Ovary (tissue), 9 donors: ENCODE measurements around the gene KRTAP5-8. TPM values are rescaled to one million over a fixed set of nuclear protein-coding genes. Genes with fewer than 3 reads are reported as not detected.
"Not testable (repeated sequence)": the region's sequence is repeated elsewhere in the genome, so short reads cannot be mapped to it uniquely, and the experiment has no call there.

Experiments used
- DNase-seq, 5 donors: peaks; one replicate each; pipeline ENCODE4 v3.0.0-alpha.2; 2019 to 2020
- H3K27ac ChIP-seq, 2 donors: fragments of 200-600 bp; one replicate each; pipeline versions ENCODE4 v1.5.1 to v1.8.0; 2019 to 2022
- H3K27me3 ChIP-seq: fragments of 200-600 bp; one replicate; pipeline ENCODE4 v1.8.0; 2022
- H3K36me3 ChIP-seq: fragments of 200-600 bp; sonication (generic); one replicate; pipeline ENCODE4 v1.5.1; 2019
- H3K4me1 ChIP-seq: one replicate; pipeline ENCODE4 v1.8.1; 2013; ENCODE audit warnings: mild to moderate bottlenecking, moderate library complexity; ENCODE audit not compliant: insufficient read depth
- H3K4me3 ChIP-seq: fragments of 200-600 bp; sonication (generic); one replicate; pipeline ENCODE4 v1.5.1; 2017
- H3K9me3 ChIP-seq, 2 donors: fragments of 200-600 bp in 1 of 2; sonication (generic) in 1 of 2; one replicate each; pipeline versions ENCODE4 v1.5.1 to v1.8.1; 2013 to 2019; ENCODE audit warnings: mild to moderate bottlenecking in 1 of 2, moderate library complexity in 1 of 2
- EP300 ChIP-seq: sonication (generic); formaldehyde crosslinking; IDR thresholded peaks from one replicate; pipeline ENCODE4 v1.6.1; 2017; ENCODE audit warnings: antibody characterized with exemption
- POLR2A ChIP-seq: fragments of 450-650 bp; IDR thresholded peaks from one replicate; pipeline ENCODE4 v1.6.1; 2017; ENCODE audit warnings: antibody characterized with exemption, mild to moderate bottlenecking, moderate library complexity
- WGBS, 3 donors: extraction: QIAGEN DNeasy Blood & Tissue Kit in 1 of 3; methylation state at CpG; one replicate each; pipeline versions ENCODE4 v1.1.5 to v1.1.7; 2013 to 2017; 5-methylcytosine and 5-hydroxymethylcytosine counted together
- intact Hi-C, 4 donors: fragments of 100-400 bp; cut with DNase I; formaldehyde crosslinking; loops; one replicate each; pipeline versions ENCODE4 v1.11.0 to v1.15.1; 2022 to 2023
- polyA plus RNA-seq, 2 donors: library from polyadenylated mRNA; stranded (reverse); fragments of 200-250 nt in 1 of 2; fragments of 350-450 nt in 1 of 2; fragmentation: Illumina TruSeq in 1 of 2; extraction: RNeasy Lipid Tissue Mini Kit (QIAGEN cat#74804) in 1 of 2; gene quantifications; one replicate each; pipeline ENCODE4 v1.2.3, GENCODE V29; 2013 to 2014
- total RNA-seq, 7 donors: library from RNA; depleted of rRNA in 2 of 7; stranded (reverse); fragments of >200 nt in 2 of 7; fragmentation: NEBNext Ultra II Directional in 3 of 7; extraction: Animal tissue kit (Norgen Biotek cat#: 25700) in 3 of 7; gene quantifications; one replicate each; pipeline versions ENCODE4 v1.1.0 to v1.2.4, GENCODE V29; 2016 to 2023
- TF ChIP-seq, protein P1 (sequence below), 3 donors: fragments of 450-650 bp in 2 of 3; fragments of 200-600 bp in 1 of 3; IDR thresholded peaks; one replicate each; pipeline versions ENCODE4 v1.5.1 to v1.8.0; 2016 to 2022; ENCODE audit warnings: antibody characterized with exemption in 3 of 3, mild to moderate bottlenecking in 1 of 3
- donor health status: DM: no; HTN: no; CAD: no; lungs with moderate emphysema.
- donor health status: DM: no; HTN: no; CAD: no.
- donor health status: Bipolar disorder and iron deficiency.
- donor health status: DM: yes; HTN: yes; CAD: no.
- donor health status: DM: no; HTN: no; CAD: no.
- donor health status: DM: yes; HTN: yes; CAD: no.

Gene KRTAP5-8
- total and polyA plus RNA-seq, 9 donors: not detected

DNA sequence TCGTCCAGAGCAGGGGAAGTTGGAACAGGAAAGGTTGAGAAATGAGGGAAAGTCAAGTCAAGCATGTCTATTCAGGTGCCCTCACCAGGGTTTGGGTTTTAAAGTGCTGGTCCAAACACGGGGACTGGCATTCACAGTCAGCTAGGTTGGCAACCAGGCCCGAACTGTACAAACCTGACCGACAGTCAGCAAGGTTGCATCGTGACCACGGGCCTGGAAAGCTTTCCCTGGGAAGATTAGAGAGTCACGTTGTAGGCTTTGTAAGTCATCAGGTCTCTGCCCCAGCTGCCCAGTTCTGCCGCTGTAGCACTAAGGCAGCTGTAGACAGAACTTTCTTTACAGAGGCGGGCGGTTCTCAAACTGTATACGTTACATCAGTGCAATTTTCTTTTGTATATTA lies 35.0 kb downstream of the KRTAP5-8 start:
- no peaks in the 10 kb centered on the region for H3K27me3 ChIP-seq
- TF ChIP-seq POLR2A: no peak
- TF ChIP-seq, protein P1, sequence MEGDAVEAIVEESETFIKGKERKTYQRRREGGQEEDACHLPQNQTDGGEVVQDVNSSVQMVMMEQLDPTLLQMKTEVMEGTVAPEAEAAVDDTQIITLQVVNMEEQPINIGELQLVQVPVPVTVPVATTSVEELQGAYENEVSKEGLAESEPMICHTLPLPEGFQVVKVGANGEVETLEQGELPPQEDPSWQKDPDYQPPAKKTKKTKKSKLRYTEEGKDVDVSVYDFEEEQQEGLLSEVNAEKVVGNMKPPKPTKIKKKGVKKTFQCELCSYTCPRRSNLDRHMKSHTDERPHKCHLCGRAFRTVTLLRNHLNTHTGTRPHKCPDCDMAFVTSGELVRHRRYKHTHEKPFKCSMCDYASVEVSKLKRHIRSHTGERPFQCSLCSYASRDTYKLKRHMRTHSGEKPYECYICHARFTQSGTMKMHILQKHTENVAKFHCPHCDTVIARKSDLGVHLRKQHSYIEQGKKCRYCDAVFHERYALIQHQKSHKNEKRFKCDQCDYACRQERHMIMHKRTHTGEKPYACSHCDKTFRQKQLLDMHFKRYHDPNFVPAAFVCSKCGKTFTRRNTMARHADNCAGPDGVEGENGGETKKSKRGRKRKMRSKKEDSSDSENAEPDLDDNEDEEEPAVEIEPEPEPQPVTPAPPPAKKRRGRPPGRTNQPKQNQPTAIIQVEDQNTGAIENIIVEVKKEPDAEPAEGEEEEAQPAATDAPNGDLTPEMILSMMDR (IDR thresholded peaks at IDR 0.05): no peak
- TF ChIP-seq EP300: no peak
- H3K9me3 ChIP-seq: no peaks in the 10 kb centered on the region
- DNase-seq: no peak
- H3K4me1 ChIP-seq: no peaks in the 10 kb centered on the region
- no peak overlapping the region for H3K27ac ChIP-seq
- WGBS, 3 donors: 84 to 90% (median 85%) methylated on average over 11 of the region's 11 CpGs
- no peaks in the 10 kb centered on the region for H3K36me3 ChIP-seq
- no peak overlapping the region for H3K4me3 ChIP-seq
- intact Hi-C loops: no loop called here

GRCh38 chr11:71574418-71574817 lies 36.6 kb downstream of the KRTAP5-8 start:
- Histone ChIP-seq H3K27ac (no peak overlapping the region), H3K4me1 (no peaks in the 10 kb centered on the region), H3K36me3 (no peaks in the 10 kb centered on the region), H3K27me3 (no peaks in the 10 kb centered on the region), H3K9me3 (no peaks in the 10 kb centered on the region), H3K4me3 (no peak overlapping the region)
- no peak for DNase-seq
- intact Hi-C loops: no loop called here
- WGBS, 3 donors: 43 to 64% (median 55%) methylated on average over 5 of the region's 5 CpGs
- no peak for TF ChIP-seq EP300
- TF ChIP-seq, protein P1 (IDR thresholded peaks at IDR 0.05): no peak
- TF ChIP-seq POLR2A: no peak

GRCh38 chr11:71575723-71576424 lies 38.0 kb downstream of the KRTAP5-8 start:
- H3K4me3 ChIP-seq: no peak overlapping the region
- DNase-seq: no peak
- no peaks in the 10 kb centered on the region for H3K4me1 ChIP-seq
- WGBS, 3 donors: 67 to 80% (median 78%) methylated on average over 4 of the region's 4 CpGs
- intact Hi-C loops: no loop called here
- H3K9me3 ChIP-seq: no peaks in the 10 kb centered on the region
- TF ChIP-seq EP300 (no peak), POLR2A (no peak)
- TF ChIP-seq, protein P1 (IDR thresholded peaks at IDR 0.05): no peak
- H3K36me3 ChIP-seq: no peaks in the 10 kb centered on the region
- H3K27me3 ChIP-seq: no peaks in the 10 kb centered on the region
- no peak overlapping the region for H3K27ac ChIP-seq

DNA sequence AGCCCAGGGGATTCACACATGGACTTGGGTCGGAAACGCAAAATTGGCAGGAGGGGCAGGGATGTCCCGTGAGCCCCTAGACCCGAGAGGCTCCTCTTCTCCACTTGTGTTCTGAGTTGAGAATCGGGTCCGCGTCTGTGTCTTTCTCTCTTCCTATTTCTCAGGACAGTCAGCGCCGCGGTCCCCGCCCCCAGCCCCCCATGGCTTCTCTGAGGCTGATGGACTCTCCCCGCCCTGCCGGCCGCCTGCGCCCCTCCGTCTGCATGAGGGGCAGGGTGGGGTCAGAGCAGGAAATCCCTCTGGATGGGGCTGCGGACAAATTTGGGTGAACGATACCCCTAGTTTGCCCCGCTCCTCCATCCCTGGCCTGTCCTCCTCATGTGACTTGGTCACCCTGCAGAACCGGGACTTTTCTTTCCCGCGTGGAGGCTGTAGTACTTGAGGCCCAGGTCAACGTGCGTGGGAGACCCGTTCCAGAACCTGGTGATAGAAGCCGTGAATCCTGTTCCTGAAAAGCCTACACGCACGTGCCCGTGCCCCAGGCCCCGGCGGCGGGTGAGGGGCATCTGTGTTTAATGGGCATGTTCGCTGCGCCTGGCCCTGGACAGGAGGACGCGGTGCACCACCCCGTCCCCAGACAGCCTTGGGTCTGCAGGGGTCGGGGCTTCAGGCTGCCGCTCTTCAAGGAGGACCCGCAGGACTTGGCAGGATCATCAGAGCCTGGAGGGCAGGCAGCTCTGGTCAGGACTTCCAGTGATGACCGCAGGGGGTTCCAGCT lies 39.1 kb downstream of the KRTAP5-8 start:
- H3K27ac ChIP-seq, H3K4me3 ChIP-seq, intact Hi-C loops, H3K27me3 ChIP-seq, H3K36me3 ChIP-seq, H3K4me1 ChIP-seq, H3K9me3 ChIP-seq, DNase-seq: not testable (repeated sequence)
- 83 to 88% (median 85%) methylated on average over 37 to 40 of the region's 41 CpGs for WGBS, 3 donors

DNA sequence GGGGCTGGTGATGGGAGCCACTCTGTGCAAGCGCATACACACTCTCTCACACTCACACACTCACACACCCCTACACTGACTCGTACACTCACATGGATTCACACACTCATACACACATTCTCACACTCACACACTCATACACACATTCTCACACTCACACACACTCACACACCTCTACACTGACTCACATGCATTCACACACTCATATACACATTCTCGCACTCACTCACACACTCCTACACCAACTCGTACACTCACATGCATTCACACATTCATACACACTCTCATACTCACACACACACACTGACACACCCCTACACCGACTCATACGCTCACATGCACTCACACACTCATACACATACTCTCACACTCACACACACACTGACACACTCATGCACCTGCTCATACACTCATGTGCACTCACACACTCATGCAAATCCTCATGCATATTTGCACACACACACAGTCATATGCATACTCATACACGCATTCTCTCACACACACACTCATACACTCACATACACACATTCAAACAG lies 39.7 kb downstream of the KRTAP5-8 start:
- H3K4me3 ChIP-seq: no peak overlapping the region
- H3K27me3 ChIP-seq: no peaks in the 10 kb centered on the region
- no peaks in the 10 kb centered on the region for H3K36me3 ChIP-seq
- no peak for TF ChIP-seq EP300
- TF ChIP-seq, protein P1 (IDR thresholded peaks at IDR 0.05): no peak
- 83 to 89% (median 85%) methylated on average over 7 of the region's 7 CpGs for WGBS, 3 donors
- no peaks in the 10 kb centered on the region for H3K9me3 ChIP-seq
- intact Hi-C loops: no loop called here
- DNase-seq: no peak
- H3K4me1 ChIP-seq: no peaks in the 10 kb centered on the region
- no peak overlapping the region for H3K27ac ChIP-seq

- H3K27me3 ChIP-seq, H3K36me3 ChIP-seq, H3K4me1 ChIP-seq, H3K4me3 ChIP-seq, intact Hi-C loops, H3K9me3 ChIP-seq, DNase-seq, H3K27ac ChIP-seq: not testable (repeated sequence)
- 59 to 68% (median 66%) methylated on average over 7 of the region's 7 CpGs for WGBS, 3 donors
Observed at GRCh38 chr11:71579513-71579912, 41.7 kb downstream of the KRTAP5-8 start.
